A549 (cell line): ENCODE data around the gene TFAP2D.

ENCODE experiments used
- CHD4 ChIP-seq: fragments of 200-600 bp; sonication (generic); IDR thresholded peaks from 2 replicates; pipeline ENCODE4 v1.6.1; 2016; ENCODE audit warnings: antibody characterized with exemption, mild to moderate bottlenecking, borderline replicate concordance
- CTCF ChIP-seq: fragments of >200 bp; sonication (Bioruptor Twin); formaldehyde crosslinking; IDR thresholded peaks from 3 replicates; pipeline ENCODE4 v1.5.1; 2016
- POLR2A ChIP-seq: IDR thresholded peaks from 2 replicates; pipeline ENCODE4 v1.6.1; 2012; ENCODE audit warnings: mild to moderate bottlenecking, low read length
- RFX5 ChIP-seq: fragments of 450-650 bp; IDR thresholded peaks from 2 replicates; pipeline ENCODE4 v1.7.1; 2014; ENCODE audit warnings: antibody characterized with exemption, mild to moderate bottlenecking, moderate library complexity
- SMC3 ChIP-seq: fragments of >200 bp; sonication (Bioruptor Twin); formaldehyde crosslinking; IDR thresholded peaks from 3 replicates; pipeline ENCODE4 v1.6.1; 2018; ENCODE audit warnings: inconsistent platforms

GRCh38 chr6:50821441-50822077 is 108.2 kb downstream of the TFAP2D start:
- no peak for TF ChIP-seq CHD4
- TF ChIP-seq RFX5, result no peak
- no peak for TF ChIP-seq POLR2A
- TF ChIP-seq CTCF, result no peak
- TF ChIP-seq SMC3, result no peak
